ENCODE measurements around the gene PTPRM. TPM values are rescaled to one million over a fixed set of nuclear protein-coding genes. Genes with fewer than 3 reads are reported as not detected.

The PTPRM gene
- total and polyA plus RNA-seq, 2 of the 8 experiments (the other 6 are each of a cell fraction or from before 2014, with no cell fraction given) = 4.1 to 7.0 TPM

DNA sequence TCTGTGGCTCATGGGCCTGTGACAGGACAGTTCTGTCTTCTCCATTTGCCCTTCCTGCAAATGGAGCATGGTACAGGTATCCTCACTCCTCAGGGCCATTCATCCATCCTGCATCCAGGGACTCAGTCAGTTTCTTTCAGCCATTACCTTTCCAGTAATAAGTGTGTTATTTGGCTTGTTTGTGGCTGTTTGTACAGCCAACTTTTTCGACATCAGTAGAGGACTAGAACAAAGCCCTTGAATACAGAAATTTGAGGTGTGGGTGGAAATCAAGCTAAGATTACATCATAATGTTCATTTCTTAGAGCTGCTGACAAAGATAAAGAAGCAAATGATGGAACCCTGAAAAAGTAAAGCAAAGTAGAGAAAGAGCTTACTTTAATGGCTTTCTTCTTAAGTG, 290.4 kb downstream of the PTPRM start (continued):
- TF ChIP-seq SP4 (IDR thresholded peaks at IDR 0.05; ENCODE audit: low read length) (no peak), EGR1 (IDR thresholded peaks at IDR 0.05; ENCODE audit: borderline replicate concordance, low read depth, low read length) (no peak), TCF12 (IDR thresholded peaks at IDR 0.05; ENCODE audit: low read depth, low read length) (no peak), CEBPB (IDR thresholded peaks at IDR 0.05; ENCODE audit: low read depth, low read length) (no peak), YY1 (IDR thresholded peaks at IDR 0.05; ENCODE audit: low read depth, low read length) (no peak), RBBP5 (IDR thresholded peaks at IDR 0.05; ENCODE audit: borderline replicate concordance, low read depth, low read length) (no peak)
